Stomach (tissue), 9 donors: ENCODE measurements around the gene CFAP100. TPM values are rescaled to one million over a fixed set of nuclear protein-coding genes. Genes with fewer than 3 reads are reported as not detected.
A peak's percentile ranks its signal among the peaks of the same experiment; 100 is the strongest.

Experiments
- DNase-seq, 2 donors: peaks; one replicate each; pipeline versions ENCODE4 v3.0.0 to v3.0.0-alpha.2; 2013 to 2019
- H3K27ac ChIP-seq, 5 donors: fragments of 200-600 bp in 4 of 5; sonication (generic) in 4 of 5; one replicate each; pipeline ENCODE4 v1.5.1; 2013 to 2019; ENCODE audit warnings: mild to moderate bottlenecking in 1 of 5, moderate library complexity in 1 of 5
- H3K27me3 ChIP-seq, 3 donors: fragments of 200-600 bp; sonication (generic); one replicate each; pipeline ENCODE4 v1.5.1; 2017 to 2019; ENCODE audit warnings: mixed run types in 1 of 3
- H3K36me3 ChIP-seq, 4 donors: fragments of 200-600 bp; sonication (generic); 1 replicate in 3 of 4; 2 replicates in 1 of 4; pipeline ENCODE4 v1.5.1; 2016 to 2019
- H3K4me1 ChIP-seq, 4 donors: fragments of 200-600 bp; sonication (generic); one replicate each; pipeline ENCODE4 v1.5.1; 2016 to 2019
- H3K4me3 ChIP-seq, 4 donors: fragments of 200-600 bp; sonication (generic) in 3 of 4; one replicate each; pipeline ENCODE4 v1.5.1; 2016 to 2019; ENCODE audit warnings: mild to moderate bottlenecking in 1 of 4
- H3K9me3 ChIP-seq, 4 donors: fragments of 200-600 bp; sonication (generic); one replicate each; pipeline ENCODE4 v1.5.1; 2016 to 2019
- EP300 ChIP-seq: sonication (generic); formaldehyde crosslinking; IDR thresholded peaks from one replicate; pipeline ENCODE4 v1.6.1; 2017; ENCODE audit warnings: antibody characterized with exemption
- POLR2A ChIP-seq, 4 donors: fragments of 450-650 bp; IDR thresholded peaks; one replicate each; pipeline ENCODE4 v1.6.1; 2016; ENCODE audit warnings: antibody characterized with exemption in 4 of 4, control low read depth in 2 of 4, mild to moderate bottlenecking in 1 of 4, moderate library complexity in 1 of 4
- POLR2AphosphoS5 ChIP-seq, 3 donors: sonication (generic); formaldehyde crosslinking; IDR thresholded peaks; one replicate each; pipeline ENCODE4 v1.6.1; 2016; ENCODE audit warnings: antibody characterized with exemption in 3 of 3
- WGBS, 5 donors: extraction: QIAGEN DNeasy Blood & Tissue Kit in 3 of 5; methylation state at CpG; one replicate each; pipeline versions ENCODE4 v1.1.5 to v1.1.7; 2013 to 2018; 5-methylcytosine and 5-hydroxymethylcytosine counted together
- intact Hi-C: fragments of 100-400 bp; cut with DNase I; formaldehyde crosslinking; loops from one replicate; pipeline ENCODE4 v1.15.1; 2023; ENCODE audit warnings: low total_unique reads
- polyA plus RNA-seq, 3 donors: library from polyadenylated mRNA; stranded (reverse); fragments of 200-250 nt; gene quantifications; one replicate each; pipeline ENCODE4 v1.2.3, GENCODE V29; 2013
- total RNA-seq, 5 donors: library from RNA; depleted of rRNA; stranded (reverse); fragments of >200 nt; gene quantifications; one replicate each; pipeline versions ENCODE4 v1.1.0 to v1.2.3, GENCODE V29; 2014 to 2016
- TF ChIP-seq, protein P1 (sequence below), 7 experiments: fragments of 450-650 bp in 4 of 7; fragments of 200-600 bp in 3 of 7; sonication (generic) in 3 of 7; IDR thresholded peaks; one replicate each; pipeline ENCODE4 v1.5.1; 2016 to 2019; ENCODE audit warnings: antibody characterized with exemption in 7 of 7, control low read depth in 2 of 7, mild to moderate bottlenecking in 1 of 7
- donor health status: healthy with polysubstance abuse.
- donor health status: Bipolar disorder and iron deficiency.
- donor health status: healthy.

CFAP100 gene
- total and polyA plus RNA-seq, 8 donors = not detected

DNA sequence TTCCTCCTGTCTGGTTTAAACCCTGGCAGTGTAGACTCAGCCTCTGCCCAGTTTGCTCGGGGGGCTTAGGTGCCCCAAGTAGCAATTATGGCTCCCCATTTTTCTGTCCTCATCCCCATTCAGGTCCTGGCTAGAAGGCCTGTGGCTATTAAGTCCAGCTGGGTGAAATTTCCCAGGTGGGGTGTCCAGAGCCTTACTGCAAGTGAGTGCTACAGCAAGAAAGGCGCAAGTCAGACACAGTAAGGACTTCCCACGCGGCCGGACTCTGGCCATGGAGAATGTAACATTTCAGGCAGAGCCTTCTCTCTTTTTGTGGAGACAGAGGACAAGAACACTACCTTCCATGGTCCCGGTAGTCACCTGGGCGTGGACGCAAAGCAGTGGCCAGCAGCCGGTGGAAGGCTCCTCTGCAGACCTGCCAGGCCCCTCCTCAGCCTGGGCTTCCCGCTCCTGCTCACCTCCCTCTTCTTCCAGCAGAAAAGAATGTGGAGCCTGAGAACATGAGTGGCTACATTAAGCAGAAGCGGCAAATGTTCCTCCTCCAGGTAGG, 23.3 kb downstream of the CFAP100 start:
- no peak overlapping the region for H3K4me3 ChIP-seq
- TF ChIP-seq POLR2A (IDR thresholded peaks at IDR 0.05) (no peak), EP300 (no peak), POLR2AphosphoS5 (IDR thresholded peaks at IDR 0.05) (no peak)
- TF ChIP-seq, protein P1, sequence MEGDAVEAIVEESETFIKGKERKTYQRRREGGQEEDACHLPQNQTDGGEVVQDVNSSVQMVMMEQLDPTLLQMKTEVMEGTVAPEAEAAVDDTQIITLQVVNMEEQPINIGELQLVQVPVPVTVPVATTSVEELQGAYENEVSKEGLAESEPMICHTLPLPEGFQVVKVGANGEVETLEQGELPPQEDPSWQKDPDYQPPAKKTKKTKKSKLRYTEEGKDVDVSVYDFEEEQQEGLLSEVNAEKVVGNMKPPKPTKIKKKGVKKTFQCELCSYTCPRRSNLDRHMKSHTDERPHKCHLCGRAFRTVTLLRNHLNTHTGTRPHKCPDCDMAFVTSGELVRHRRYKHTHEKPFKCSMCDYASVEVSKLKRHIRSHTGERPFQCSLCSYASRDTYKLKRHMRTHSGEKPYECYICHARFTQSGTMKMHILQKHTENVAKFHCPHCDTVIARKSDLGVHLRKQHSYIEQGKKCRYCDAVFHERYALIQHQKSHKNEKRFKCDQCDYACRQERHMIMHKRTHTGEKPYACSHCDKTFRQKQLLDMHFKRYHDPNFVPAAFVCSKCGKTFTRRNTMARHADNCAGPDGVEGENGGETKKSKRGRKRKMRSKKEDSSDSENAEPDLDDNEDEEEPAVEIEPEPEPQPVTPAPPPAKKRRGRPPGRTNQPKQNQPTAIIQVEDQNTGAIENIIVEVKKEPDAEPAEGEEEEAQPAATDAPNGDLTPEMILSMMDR (IDR thresholded peaks at IDR 0.05) = no peak
- DNase-seq = peak in 1 of 2 donors; percentile 14
- 75 to 89% (median 86%) methylated on average over 9 to 11 of the region's 11 CpGs for WGBS, 5 donors
- H3K4me1 ChIP-seq = peaks cover 0 to 7% (median 0%) of the 10 kb centered on the region in 4 donors
- H3K27ac ChIP-seq = no peak overlapping the region
- intact Hi-C loops = no loop called here
- no peaks in the 10 kb centered on the region for H3K9me3 ChIP-seq
- no peaks in the 10 kb centered on the region for H3K36me3 ChIP-seq
- H3K27me3 ChIP-seq = peaks cover 0 to 70% (median 23%) of the 10 kb centered on the region in 3 donors

DNA sequence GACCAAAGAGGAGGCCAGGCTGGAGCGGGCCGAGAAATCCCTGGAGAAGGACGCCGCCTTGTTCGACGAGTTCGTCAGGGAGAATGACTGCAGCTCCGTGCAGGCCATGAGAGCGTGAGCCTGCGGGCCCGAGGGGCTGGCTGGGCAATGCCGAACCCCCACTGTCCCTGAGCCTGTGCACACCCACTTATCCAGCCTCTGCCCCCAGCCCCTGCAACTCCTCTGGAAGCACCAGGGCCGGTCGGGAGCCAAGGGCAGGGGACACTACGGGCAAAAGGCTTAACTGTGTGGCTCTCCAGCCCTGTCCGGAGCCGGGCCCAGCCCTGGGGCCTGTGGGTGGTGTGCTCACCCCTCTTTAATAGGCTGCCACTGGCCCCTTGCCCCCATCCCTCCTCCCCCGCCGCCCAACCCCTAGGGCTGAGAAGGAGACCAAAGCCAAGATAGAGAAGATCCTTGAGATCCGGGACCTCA, 24.0 kb downstream of the CFAP100 start:
- peak in 1 of 2 donors; percentile 15 for DNase-seq
- intact Hi-C loops = no loop called here
- H3K36me3 ChIP-seq = no peaks in the 10 kb centered on the region
- peaks cover 0 to 7% (median 0%) of the 10 kb centered on the region in 4 donors for H3K4me1 ChIP-seq
- TF ChIP-seq EP300 (no peak), POLR2A (IDR thresholded peaks at IDR 0.05) (no peak), POLR2AphosphoS5 (IDR thresholded peaks at IDR 0.05) (no peak)
- TF ChIP-seq, protein P1 (IDR thresholded peaks at IDR 0.05) = no peak
- H3K9me3 ChIP-seq = no peaks in the 10 kb centered on the region
- peaks cover 0 to 64% (median 23%) of the 10 kb centered on the region in 3 donors for H3K27me3 ChIP-seq
- H3K27ac ChIP-seq = no peak overlapping the region
- WGBS, 5 donors = 81 to 90% (median 87%) methylated on average over 15 to 20 of the region's 20 CpGs
- no peak overlapping the region for H3K4me3 ChIP-seq

DNA sequence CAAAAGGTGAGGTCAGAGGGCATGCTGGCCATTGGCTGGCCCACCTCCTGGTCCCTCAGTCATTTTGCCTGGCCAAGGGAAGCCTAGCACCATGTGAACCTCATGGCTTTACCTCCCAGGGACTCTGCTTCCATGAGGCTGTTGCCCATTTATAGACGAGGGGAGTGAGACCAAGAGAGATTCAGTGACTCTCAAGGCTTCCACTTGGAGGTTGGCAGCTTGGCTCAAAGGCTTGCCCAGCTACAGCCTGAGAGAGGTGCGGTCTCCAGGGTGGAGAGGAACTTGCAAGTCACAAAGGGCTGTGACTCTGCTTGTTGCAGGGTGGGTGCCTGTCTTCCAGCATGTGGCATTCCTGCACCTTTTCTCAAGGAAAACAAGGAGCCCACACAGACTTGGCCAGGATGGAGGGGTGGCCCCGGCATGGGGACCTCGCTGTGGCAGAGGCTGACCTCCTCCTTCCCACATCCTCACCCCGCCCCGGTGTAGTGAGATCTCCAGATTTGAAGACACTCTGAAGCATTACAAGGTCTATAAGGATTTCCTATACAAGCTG, 24.5 kb downstream of the CFAP100 start:
- H3K9me3 ChIP-seq = no peaks in the 10 kb centered on the region
- TF ChIP-seq POLR2A (IDR thresholded peaks at IDR 0.05) (no peak), POLR2AphosphoS5 (IDR thresholded peaks at IDR 0.05) (no peak), EP300 (no peak)
- TF ChIP-seq, protein P1 (IDR thresholded peaks at IDR 0.05) = no peak
- peaks cover 0 to 7% (median 0%) of the 10 kb centered on the region in 4 donors for H3K4me1 ChIP-seq
- H3K4me3 ChIP-seq = no peak overlapping the region
- 61 to 74% (median 69%) methylated on average over 5 to 6 of the region's 6 CpGs for WGBS, 5 donors
- peaks cover 0 to 58% (median 23%) of the 10 kb centered on the region in 3 donors for H3K27me3 ChIP-seq
- no peak overlapping the region for H3K27ac ChIP-seq
- DNase-seq = peak in 1 of 2 donors; percentile 20
- intact Hi-C loops = no loop called here
- H3K36me3 ChIP-seq = peaks cover 0 to 2% (median 0%) of the 10 kb centered on the region in 4 donors

DNA sequence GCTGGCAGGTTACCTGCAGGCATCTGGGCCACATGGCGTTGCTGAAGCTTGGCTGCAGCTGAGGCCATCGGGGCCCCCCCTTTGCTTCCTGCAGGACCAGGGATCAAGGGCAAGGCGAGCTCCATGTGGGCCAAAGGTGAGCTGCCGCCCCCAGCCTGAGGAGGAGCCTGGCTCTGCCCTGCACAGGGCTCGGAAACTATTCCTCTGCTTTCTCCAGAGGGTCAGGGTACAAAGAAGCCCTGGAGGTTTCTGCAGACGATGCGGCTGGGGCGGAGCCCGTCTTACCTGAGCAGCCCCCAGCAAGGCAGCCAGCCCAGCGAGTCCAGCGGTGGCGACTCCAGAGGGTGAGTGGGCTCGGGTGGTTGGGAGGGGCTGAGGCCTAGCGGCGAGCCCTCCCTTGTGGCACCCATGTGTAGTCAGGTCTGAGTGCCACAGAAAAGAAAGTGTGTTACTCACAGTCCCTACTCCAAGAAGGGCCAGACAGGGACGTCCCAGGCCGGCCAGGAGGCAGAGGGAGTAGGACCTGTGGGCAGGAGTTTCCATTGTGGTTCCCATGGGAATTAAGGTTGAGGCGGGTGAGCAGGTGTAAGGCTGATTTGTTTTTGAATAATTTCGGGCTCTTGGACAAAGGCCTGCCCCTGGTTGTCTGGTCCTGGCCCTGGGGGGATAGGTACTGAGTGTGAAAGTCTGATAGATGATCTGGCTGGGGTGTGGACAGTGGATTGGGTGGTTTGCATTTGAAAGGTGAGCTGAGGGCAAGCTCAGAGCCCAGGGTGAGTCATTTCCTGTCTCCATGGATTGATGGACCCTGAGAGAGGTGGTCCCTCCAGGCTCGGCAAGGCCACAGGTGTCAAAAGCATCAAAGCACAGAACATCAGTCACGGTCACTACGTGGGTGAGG, 25.4 kb downstream of the CFAP100 start:
- peak in 1 of 2 donors; percentile 17 for DNase-seq
- H3K4me3 ChIP-seq = no peak overlapping the region
- WGBS, 5 donors = 59 to 80% (median 65%) methylated on average over 18 to 22 of the region's 22 CpGs
- intact Hi-C loops = no loop called here
- TF ChIP-seq EP300 (no peak), POLR2AphosphoS5 (IDR thresholded peaks at IDR 0.05) (no peak), POLR2A (IDR thresholded peaks at IDR 0.05) (no peak)
- TF ChIP-seq, protein P1 (IDR thresholded peaks at IDR 0.05) = no peak
- H3K27ac ChIP-seq = no peak overlapping the region
- H3K36me3 ChIP-seq = peaks cover 0 to 11% (median 0%) of the 10 kb centered on the region in 4 donors
- no peaks in the 10 kb centered on the region for H3K9me3 ChIP-seq
- H3K4me1 ChIP-seq = peaks cover 0 to 7% (median 0%) of the 10 kb centered on the region in 4 donors
- peaks cover 0 to 49% (median 18%) of the 10 kb centered on the region in 3 donors for H3K27me3 ChIP-seq
